LoVo (cell line): Measurements from ENCODE around the gene SUN5.

ENCODE experiments used
- DNase-seq: peaks from one replicate; pipeline ENCODE4 v3.0.0-alpha.2; 2016; ENCODE audit warnings: low spot score

Gene SUN5

DNA sequence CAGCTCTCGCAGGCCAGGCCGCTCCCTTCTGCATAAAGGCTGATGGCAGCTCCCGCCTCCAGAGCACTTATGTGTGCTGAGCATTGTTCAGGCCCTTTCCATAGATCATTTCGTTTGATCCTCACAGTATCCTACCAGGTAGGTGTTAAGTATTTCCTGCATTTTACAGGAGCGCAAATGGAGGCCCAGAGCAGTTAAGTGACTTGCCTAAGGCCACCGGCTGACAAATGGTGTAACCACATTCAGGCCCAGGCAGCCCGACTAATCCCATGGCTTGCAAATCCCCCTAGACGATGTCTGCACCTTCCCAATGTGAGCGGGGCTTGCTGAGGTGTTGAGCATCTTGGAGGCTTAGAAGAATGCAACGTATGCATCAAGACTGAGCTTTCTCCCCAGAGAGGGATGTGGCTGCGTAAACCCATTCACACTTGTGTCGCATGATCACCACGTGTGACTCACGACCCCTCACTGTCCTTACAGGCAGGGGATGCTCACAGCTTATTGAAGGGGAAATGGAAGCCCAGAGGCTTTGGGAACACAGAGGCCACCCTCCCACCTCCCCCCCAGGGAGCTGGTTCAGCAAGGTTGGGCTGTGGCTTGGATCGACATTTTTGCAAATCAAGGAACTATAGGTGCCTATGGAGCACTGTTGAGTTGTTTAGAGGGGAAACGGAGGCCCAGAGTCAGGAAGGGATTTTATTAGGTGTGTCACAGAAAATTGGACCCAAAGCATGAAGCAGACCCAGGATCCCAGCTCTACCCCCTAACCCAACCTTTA, 10.3 kb upstream of the SUN5 start:
- no peak for DNase-seq

DNA sequence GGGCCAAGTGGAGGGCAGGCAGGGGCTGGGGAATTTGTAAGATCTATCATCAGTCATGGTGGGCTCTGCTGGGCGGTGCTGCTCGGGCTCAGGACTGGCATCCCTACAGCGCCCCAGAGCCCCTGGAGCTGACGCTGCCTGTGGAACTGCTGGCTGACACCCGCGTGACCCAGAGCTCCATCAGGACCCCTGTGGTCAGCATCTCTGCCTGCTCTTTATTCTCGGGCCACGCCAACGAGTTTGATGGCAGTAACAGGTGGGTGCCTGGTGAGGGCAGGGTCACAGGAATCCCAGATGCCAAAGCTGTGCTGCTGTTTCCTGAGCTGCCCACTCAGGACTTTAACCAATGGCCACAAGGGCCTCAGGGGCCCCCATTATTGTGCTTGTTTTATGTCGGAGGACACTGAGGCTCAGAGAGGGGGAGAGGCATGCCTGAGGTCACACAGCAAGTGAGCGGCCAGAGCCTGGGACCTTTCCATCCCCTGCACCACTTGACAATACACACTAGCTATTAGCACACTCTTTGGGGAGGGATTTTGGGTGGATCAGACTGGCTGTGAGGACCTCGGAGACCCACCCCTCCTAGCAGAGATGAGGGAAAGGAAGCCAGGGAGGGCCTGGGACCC, 9.6 kb upstream of the SUN5 start:
- DNase-seq = no peak

- no peak for DNase-seq
Measured at GRCh38 chr20:33012327-33013189, 8.3 kb upstream of the SUN5 start.

DNA sequence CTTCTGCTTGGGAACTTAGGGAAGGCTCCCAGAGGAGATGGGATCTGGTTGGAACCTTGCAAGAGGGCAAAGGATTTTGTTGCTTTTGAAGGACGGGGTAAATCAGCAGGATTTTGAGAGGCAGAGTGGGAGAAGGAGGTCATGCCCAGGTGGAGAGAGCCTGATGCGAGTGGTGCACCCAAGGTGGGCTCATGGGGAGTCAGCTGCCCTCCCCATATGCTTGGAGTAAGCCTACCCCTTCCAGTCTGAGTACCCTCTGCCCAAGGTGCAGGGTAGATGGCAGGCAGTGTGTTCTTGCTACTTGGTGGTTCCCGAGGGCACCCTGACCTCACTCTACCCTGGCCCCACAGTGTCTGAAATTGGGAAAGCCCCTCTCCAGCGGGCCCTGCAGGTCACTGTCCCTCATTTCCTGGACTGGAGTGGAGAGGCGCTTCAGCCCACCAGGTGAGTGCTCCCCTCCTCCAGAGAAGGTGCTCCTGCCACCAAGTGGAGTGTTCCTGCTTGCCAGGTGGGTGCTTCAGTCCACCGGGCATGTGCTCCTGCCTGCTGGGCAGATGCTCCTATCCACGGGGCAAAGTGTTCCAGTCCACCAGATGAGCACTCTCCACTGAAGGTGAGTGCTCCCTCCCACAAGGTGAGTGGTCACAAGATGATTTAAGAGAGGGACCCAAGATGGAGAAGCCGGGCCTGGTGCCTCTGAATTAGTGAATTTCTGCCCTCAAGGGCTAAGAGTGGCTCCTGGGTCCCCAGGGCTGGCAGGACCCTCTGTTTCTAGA, 6.6 kb upstream of the SUN5 start:
- no peak for DNase-seq

- DNase-seq = no peak
Measured at GRCh38 chr20:33010133-33010504, 5.9 kb upstream of the SUN5 start.

DNA sequence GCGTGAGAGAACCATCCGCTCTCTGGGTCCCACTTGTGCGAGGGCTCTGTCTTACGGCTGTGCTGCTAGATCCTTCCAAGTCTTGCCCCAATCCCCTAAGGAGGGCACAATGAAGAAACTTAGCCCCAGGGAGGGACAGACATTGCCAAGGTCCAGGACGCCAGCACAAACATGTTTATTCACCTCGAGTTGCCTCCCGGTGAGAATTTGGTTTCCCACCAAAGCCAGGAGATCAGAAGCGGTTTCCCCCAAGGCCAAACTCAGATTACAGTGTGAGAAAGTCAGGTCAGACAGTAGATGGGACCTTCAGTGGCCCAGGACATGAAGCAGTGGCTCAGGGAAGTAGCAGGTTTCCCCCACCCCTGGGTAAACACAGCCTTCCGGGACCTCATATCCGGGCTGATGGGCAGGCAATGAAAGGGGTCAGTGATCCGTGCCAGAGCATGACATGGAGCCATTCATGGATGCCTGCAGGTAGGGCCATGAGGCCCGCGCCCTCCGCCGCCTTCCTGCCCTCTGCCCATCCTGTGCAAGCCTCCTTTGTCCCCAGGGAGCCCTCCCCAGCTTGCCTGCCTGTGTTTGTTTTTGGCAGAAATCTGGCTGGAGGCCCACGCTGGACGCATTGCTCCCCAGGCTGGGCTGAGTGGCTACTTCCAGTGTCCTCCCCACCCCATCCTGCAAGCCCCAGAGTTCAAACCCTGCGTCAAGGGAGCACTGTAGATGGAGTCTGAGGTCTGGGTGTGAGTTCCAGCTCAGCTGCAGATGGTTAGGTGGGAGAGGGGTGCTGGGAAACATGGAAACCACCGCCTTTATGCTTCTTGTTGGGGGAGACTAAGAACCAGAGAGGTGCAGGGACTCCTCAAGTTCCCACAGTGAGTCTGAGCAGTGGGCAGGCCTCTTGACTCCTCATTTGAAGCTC, 5.2 kb upstream of the SUN5 start:
- no peak for DNase-seq

- no peak for DNase-seq
Measured at GRCh38 chr20:33008336-33009213, 4.3 kb upstream of the SUN5 start.

- DNase-seq = no peak
Measured at GRCh38 chr20:33007376-33008335, 3.4 kb upstream of the SUN5 start, which contains the start of gene BPIFB2. BPIFB2 (plus strand) TSS chr20:33007704; CDS start chr20:33008575, 871 bp downstream.

- no peak for DNase-seq
Measured at GRCh38 chr20:33006776-33007375, 2.6 kb upstream of the SUN5 start.

- no peak for DNase-seq
Measured at GRCh38 chr20:33005908-33006775, 1.9 kb upstream of the SUN5 start.

GRCh38 chr20:33005132-33005566, 916 bp upstream of the SUN5 start:
- DNase-seq = no peak

GRCh38 chr20:33002087-33002808, 2.0 kb downstream of the SUN5 start:
- DNase-seq = no peak

GRCh38 chr20:33000802-33001466, 3.3 kb downstream of the SUN5 start:
- DNase-seq = no peak

GRCh38 chr20:32999603-33000250, 4.5 kb downstream of the SUN5 start:
- DNase-seq = no peak

DNA sequence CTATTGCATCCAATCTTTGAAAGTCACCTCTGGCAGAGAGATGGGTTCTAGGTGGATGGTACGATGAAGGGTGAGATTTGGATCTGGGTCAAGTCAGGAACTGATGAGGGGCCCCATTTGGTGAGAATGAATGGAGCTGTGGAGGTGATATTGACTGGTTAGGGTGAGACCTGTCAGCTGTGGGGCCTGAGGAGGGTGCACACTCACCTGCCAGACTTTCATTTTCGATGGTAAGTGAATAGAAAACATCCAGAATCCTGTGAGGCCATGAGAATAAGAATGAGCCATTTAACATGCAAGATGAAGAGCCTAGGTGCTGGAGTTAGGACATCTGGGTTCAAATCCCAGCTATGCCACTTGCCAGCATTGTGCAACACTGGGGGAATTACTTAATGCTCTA, 6.8 kb downstream of the SUN5 start:
- DNase-seq = no peak
